SH-SY5Y (cell line): ENCODE data around the gene PCK1.

ENCODE experiments used
- GATA2 ChIP-seq: IDR thresholded peaks from 2 replicates; pipeline ENCODE4 v1.6.1; 2011; ENCODE audit warnings: mild to moderate bottlenecking, low read depth, low read length
- GATA3 ChIP-seq: IDR thresholded peaks from 2 replicates; pipeline ENCODE4 v1.6.1; 2011; ENCODE audit warnings: low read depth, mild to moderate bottlenecking, low read length, moderate library complexity

- TF ChIP-seq GATA2 (no peak), GATA3 (no peak)
Observed at GRCh38 chr20:57570920-57571319, 10.0 kb downstream of the PCK1 start.
